Measurements from ENCODE around the gene BRAP. TPM values are rescaled to one million over a fixed set of nuclear protein-coding genes. Genes with fewer than 3 reads are reported as not detected.

Gene BRAP
- total RNA-seq, 2 donors from 2014 or later = 17.9 to 37.3 TPM

Other genes starting within 250 kb of the BRAP start
- gene ATXN2, start 86.6 kb downstream of the BRAP start, total RNA-seq = 10 to 100 TPM; 29.5 to 95.5 TPM
- gene ACAD10, start 97 bp upstream of the BRAP start, total RNA-seq = 10 to 100 TPM; 36.8 to 37.5 TPM
- 100 to 1,000 TPM; 107 to 164 TPM for gene ALDH2, start 81.0 kb upstream of the BRAP start, total RNA-seq
- 10 to 100 TPM; 48.5 to 80.6 TPM for gene MAPKAPK5, start 156.3 kb upstream of the BRAP start, total RNA-seq

All from prostate gland (tissue), 2 donors.